WTC11 (cell line): ENCODE results near the gene MCEE. TPM values are rescaled to one million over a fixed set of nuclear protein-coding genes. Genes with fewer than 3 reads are reported as not detected.

ENCODE experiments used
- ATAC-seq: fragments of 200-7000 bp; cut with Tn5 transposase; 2 replicates; pipeline ENCODE4 v1.10.0; 2021; ENCODE audit warnings: mild to moderate bottlenecking, moderate library complexity
- CTCF ChIA-PET: fragments of 300-600 bp; sonication (Branson Sonifier 250); formaldehyde crosslinking; loops from one replicate; lab custom pipeline; 2021; ENCODE audit warnings: antibody characterized with exemption; lab: Charles Lee
- POLR2A ChIA-PET: fragments of 350-600 bp; sonication (Branson Sonifier 250); formaldehyde crosslinking; loops from one replicate; lab custom pipeline; 2021; ENCODE audit warnings: antibody characterized with exemption; lab: Charles Lee
- DNase-seq: peaks from one replicate; pipeline ENCODE4 v3.0.0; 2021; ENCODE audit warnings: low spot score
- H3K27ac Mint-ChIP-seq: 2 replicates; pipeline ENCODE4 v1.8.0; 2021; ENCODE audit warnings: mixed read lengths
- H3K27me3 Mint-ChIP-seq: 2 replicates; pipeline ENCODE4 v1.8.0; 2021; ENCODE audit warnings: low read depth, mild to moderate bottlenecking, moderate library complexity, mixed read lengths
- H3K36me3 Mint-ChIP-seq: 2 replicates; pipeline ENCODE4 v1.8.0; 2021; ENCODE audit warnings: mixed read lengths
- H3K4me1 Mint-ChIP-seq: 2 replicates; pipeline ENCODE4 v1.8.0; 2022; ENCODE audit warnings: mixed read lengths
- H3K4me3 Mint-ChIP-seq: 2 replicates; pipeline ENCODE4 v1.8.0; 2021; ENCODE audit warnings: mild to moderate bottlenecking, moderate library complexity, mixed read lengths
- H3K9me3 Mint-ChIP-seq: 2 replicates; pipeline ENCODE4 v1.8.0; 2021; ENCODE audit warnings: mixed read lengths
- CREB1 ChIP-seq: sonication (generic); formaldehyde crosslinking; IDR thresholded peaks from 2 replicates; pipeline ENCODE4 v1.8.0; 2023; ENCODE audit warnings: mild to moderate bottlenecking, missing genetic modification reagents
- GABPB1 ChIP-seq: sonication (generic); formaldehyde crosslinking; IDR thresholded peaks from 2 replicates; pipeline ENCODE4 v1.8.1; 2023; ENCODE audit warnings: mild to moderate bottlenecking, missing genetic modification reagents
- IRF2 ChIP-seq: sonication (generic); formaldehyde crosslinking; IDR thresholded peaks from 2 replicates; pipeline ENCODE4 v1.8.0; 2022; ENCODE audit warnings: low read depth, missing genetic modification reagents, borderline replicate concordance
- JAZF1 ChIP-seq: fragments of 250-450 bp; sonication (Bioruptor Pico); IDR thresholded peaks from 2 replicates; pipeline ENCODE4 v1.9.0; 2021; ENCODE audit warnings: moderate library complexity, mild to moderate bottlenecking, inconsistent platforms
- MYBL2 ChIP-seq: sonication (generic); formaldehyde crosslinking; IDR thresholded peaks from 2 replicates; pipeline ENCODE4 v1.8.1; 2023; ENCODE audit warnings: mild to moderate bottlenecking, moderate library complexity, missing genetic modification reagents
- NFYB ChIP-seq: sonication (generic); formaldehyde crosslinking; conservative IDR thresholded peaks from 2 replicates; pipeline ENCODE4 v1.8.0; 2022; ENCODE audit warnings: low read depth, missing genetic modification reagents
- NR1H2 ChIP-seq: sonication (generic); formaldehyde crosslinking; IDR thresholded peaks from 2 replicates; pipeline ENCODE4 v1.9.0; 2021; ENCODE audit warnings: mild to moderate bottlenecking, moderate library complexity, missing genetic modification reagents
- NR2C2 ChIP-seq: sonication (generic); formaldehyde crosslinking; IDR thresholded peaks from 2 replicates; pipeline ENCODE4 v1.8.0; 2022; ENCODE audit warnings: mild to moderate bottlenecking, missing genetic modification reagents
- OVOL2 ChIP-seq: fragments of 250-450 bp; sonication (Bioruptor Pico); IDR thresholded peaks from 2 replicates; pipeline ENCODE4 v1.9.0; 2021; ENCODE audit warnings: mild to moderate bottlenecking, borderline replicate concordance
- PRRX2 ChIP-seq: fragments of 250-450 bp; sonication (Bioruptor Pico); IDR thresholded peaks from 2 replicates; pipeline ENCODE4 v1.8.0; 2021; ENCODE audit warnings: mild to moderate bottlenecking
- SMAD4 ChIP-seq: sonication (generic); formaldehyde crosslinking; IDR thresholded peaks from 2 replicates; pipeline ENCODE4 v1.8.0; 2022; ENCODE audit warnings: mild to moderate bottlenecking, missing genetic modification reagents
- TEAD1 ChIP-seq: sonication (generic); formaldehyde crosslinking; IDR thresholded peaks from 2 replicates; pipeline ENCODE4 v1.8.0; 2022; ENCODE audit warnings: mild to moderate bottlenecking, missing genetic modification reagents
- TEAD4 ChIP-seq: sonication (generic); formaldehyde crosslinking; IDR thresholded peaks from 2 replicates; pipeline ENCODE4 v1.8.0; 2022; ENCODE audit warnings: mild to moderate bottlenecking, missing genetic modification reagents
- TP53 ChIP-seq: sonication (generic); formaldehyde crosslinking; IDR thresholded peaks from 2 replicates; pipeline ENCODE4 v1.8.1; 2023; ENCODE audit warnings: mild to moderate bottlenecking, missing genetic modification reagents
- ZNF121 ChIP-seq: sonication (generic); formaldehyde crosslinking; IDR thresholded peaks from 2 replicates; pipeline ENCODE4 v1.8.0; 2023; ENCODE audit warnings: missing genetic modification reagents
- ZNF263 ChIP-seq: sonication (generic); formaldehyde crosslinking; IDR thresholded peaks from 2 replicates; pipeline ENCODE4 v1.8.1; 2022; ENCODE audit warnings: low read depth, mild to moderate bottlenecking, moderate library complexity, missing genetic modification reagents
- ZNF317 ChIP-seq: sonication (generic); formaldehyde crosslinking; IDR thresholded peaks from 2 replicates; pipeline ENCODE4 v1.8.1; 2023; ENCODE audit warnings: low read depth, mild to moderate bottlenecking, moderate library complexity, missing genetic modification reagents, borderline replicate concordance
- total RNA-seq: library from RNA; stranded (reverse); gene quantifications from 3 replicates; pipeline ENCODE4 v1.2.3, GENCODE V29; 2021
- TF ChIP-seq, protein P1 (sequence below): sonication (generic); formaldehyde crosslinking; IDR thresholded peaks from 2 replicates; pipeline ENCODE4 v1.8.1; 2022; ENCODE audit warnings: mild to moderate bottlenecking, missing genetic modification reagents, moderate library complexity, borderline replicate concordance
- TF ChIP-seq, protein P2 (sequence below): sonication (generic); formaldehyde crosslinking; IDR thresholded peaks from 2 replicates; pipeline ENCODE4 v1.8.0; 2023; ENCODE audit warnings: missing genetic modification reagents
- TF ChIP-seq, protein P3 (sequence below): sonication (generic); formaldehyde crosslinking; IDR thresholded peaks from 2 replicates; pipeline ENCODE4 v1.8.0; 2022; ENCODE audit warnings: mild to moderate bottlenecking, missing genetic modification reagents
- TF ChIP-seq, protein P4 (sequence below): sonication (generic); formaldehyde crosslinking; IDR thresholded peaks from 2 replicates; pipeline ENCODE4 v1.8.1; 2022; ENCODE audit warnings: mild to moderate bottlenecking, moderate library complexity, missing genetic modification reagents
- TF ChIP-seq, protein P5 (sequence below): sonication (generic); formaldehyde crosslinking; conservative IDR thresholded peaks from 2 replicates; pipeline ENCODE4 v1.8.1; 2022; ENCODE audit warnings: mild to moderate bottlenecking, missing genetic modification reagents
- TF ChIP-seq, protein P6 (sequence below): fragments of 250-450 bp; sonication (Bioruptor Pico); IDR thresholded peaks from 2 replicates; pipeline ENCODE4 v2.1.2; 2022; ENCODE audit warnings: mild to moderate bottlenecking, moderate library complexity
- TF ChIP-seq, protein P7 (sequence below): fragments of 250-450 bp; sonication (Bioruptor Pico); conservative IDR thresholded peaks from 2 replicates; pipeline ENCODE4 v1.9.0; 2021; ENCODE audit warnings: mild to moderate bottlenecking
- TF ChIP-seq, protein P8 (sequence below): sonication (generic); formaldehyde crosslinking; IDR thresholded peaks from 2 replicates; pipeline ENCODE4 v1.8.1; 2023; ENCODE audit warnings: mild to moderate bottlenecking, missing genetic modification reagents, moderate library complexity
- TF ChIP-seq, protein P9 (sequence below): sonication (generic); formaldehyde crosslinking; IDR thresholded peaks from 2 replicates; pipeline ENCODE4 v1.8.1; 2023; ENCODE audit warnings: mild to moderate bottlenecking, moderate library complexity, missing genetic modification reagents

The MCEE gene
- total RNA-seq, 1 experiment from 2014 or later: 18.7 TPM

DNA sequence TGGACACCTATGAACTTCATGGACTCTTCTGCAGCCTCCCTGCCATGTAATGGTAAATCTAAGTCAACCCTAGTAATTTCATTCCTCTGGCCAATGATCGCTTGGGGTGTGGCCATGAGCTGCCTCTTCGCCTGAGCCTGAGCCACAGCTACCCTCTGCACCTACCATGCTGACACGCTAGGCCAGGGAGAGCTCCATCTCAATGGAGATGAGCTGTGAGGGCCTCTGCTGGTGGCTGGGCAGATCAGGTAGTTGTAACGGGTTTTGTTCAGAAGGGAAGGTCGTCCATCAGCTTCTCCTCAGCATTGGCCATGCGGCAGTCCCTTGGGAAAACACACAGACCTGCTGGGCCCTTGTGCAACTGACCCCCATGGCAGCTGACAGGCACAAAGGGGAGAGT is 24.8 kb upstream of the MCEE start (continued):
- no peak for TF ChIP-seq TEAD1 (CRISPR knock-in tag)
- no peak for TF ChIP-seq NFYB
- TF ChIP-seq NR2C2: no peak
- TF ChIP-seq, protein P1, sequence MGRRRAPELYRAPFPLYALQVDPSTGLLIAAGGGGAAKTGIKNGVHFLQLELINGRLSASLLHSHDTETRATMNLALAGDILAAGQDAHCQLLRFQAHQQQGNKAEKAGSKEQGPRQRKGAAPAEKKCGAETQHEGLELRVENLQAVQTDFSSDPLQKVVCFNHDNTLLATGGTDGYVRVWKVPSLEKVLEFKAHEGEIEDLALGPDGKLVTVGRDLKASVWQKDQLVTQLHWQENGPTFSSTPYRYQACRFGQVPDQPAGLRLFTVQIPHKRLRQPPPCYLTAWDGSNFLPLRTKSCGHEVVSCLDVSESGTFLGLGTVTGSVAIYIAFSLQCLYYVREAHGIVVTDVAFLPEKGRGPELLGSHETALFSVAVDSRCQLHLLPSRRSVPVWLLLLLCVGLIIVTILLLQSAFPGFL (CRISPR knock-in tag): no peak
- no peak for TF ChIP-seq SMAD4 (CRISPR knock-in tag)
- TF ChIP-seq TEAD4: no peak
- TF ChIP-seq, protein P2, sequence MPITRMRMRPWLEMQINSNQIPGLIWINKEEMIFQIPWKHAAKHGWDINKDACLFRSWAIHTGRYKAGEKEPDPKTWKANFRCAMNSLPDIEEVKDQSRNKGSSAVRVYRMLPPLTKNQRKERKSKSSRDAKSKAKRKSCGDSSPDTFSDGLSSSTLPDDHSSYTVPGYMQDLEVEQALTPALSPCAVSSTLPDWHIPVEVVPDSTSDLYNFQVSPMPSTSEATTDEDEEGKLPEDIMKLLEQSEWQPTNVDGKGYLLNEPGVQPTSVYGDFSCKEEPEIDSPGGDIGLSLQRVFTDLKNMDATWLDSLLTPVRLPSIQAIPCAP (CRISPR knock-in tag): no peak
- TF ChIP-seq, protein P3, sequence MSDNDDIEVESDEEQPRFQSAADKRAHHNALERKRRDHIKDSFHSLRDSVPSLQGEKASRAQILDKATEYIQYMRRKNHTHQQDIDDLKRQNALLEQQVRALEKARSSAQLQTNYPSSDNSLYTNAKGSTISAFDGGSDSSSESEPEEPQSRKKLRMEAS (CRISPR knock-in tag): no peak

DNA sequence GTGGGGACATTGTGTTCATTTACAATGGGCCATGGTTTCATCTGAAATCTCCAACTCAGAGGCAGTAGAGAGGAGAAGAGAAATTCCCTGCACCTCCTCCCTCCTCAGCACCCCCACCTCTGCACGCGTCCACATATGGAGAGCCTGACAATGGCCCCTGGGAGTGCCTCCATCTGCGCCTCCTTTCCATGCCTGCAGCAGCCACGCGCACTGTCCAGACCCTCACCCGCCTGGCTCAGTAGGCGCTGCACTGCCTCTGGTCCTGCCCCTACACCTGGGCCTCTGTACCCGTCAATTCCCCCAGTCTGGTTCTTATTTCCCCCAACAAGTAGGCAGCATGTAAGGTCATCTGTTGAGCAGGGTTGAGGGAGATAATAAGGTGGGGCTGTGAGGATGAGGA is 24.2 kb upstream of the MCEE start:
- Mint-ChIP-seq H3K27me3 (no peaks in the 10 kb centered on the region; the same call in 1 of the 2 replicates), H3K27ac (no peak overlapping the region), H3K4me3 (no peak overlapping the region), H3K4me1 (peaks cover 14% of the 10 kb centered on the region), H3K9me3 (no peaks in the 10 kb centered on the region), H3K36me3 (peaks cover 9% of the 10 kb centered on the region)
- DNase-seq: no peak
- ChIA-PET POLR2A (interaction anchor here (0.5 kb wide), 1 partner anchor 263 kb away, joined by 5 read pairs; no protein-coding TSS in a partner anchor), CTCF (interaction anchor here (0.6 to 3.2 kb wide), 24 partner anchors 10 to 362 kb away, joined by 3 to 35 read pairs (median 4); partner anchors contain the start of genes MCEE, MPHOSPH10, NAGK and PAIP2B)
- ATAC-seq: no peak
- TF ChIP-seq OVOL2 (CRISPR knock-in tag): no peak
- TF ChIP-seq, protein P4, sequence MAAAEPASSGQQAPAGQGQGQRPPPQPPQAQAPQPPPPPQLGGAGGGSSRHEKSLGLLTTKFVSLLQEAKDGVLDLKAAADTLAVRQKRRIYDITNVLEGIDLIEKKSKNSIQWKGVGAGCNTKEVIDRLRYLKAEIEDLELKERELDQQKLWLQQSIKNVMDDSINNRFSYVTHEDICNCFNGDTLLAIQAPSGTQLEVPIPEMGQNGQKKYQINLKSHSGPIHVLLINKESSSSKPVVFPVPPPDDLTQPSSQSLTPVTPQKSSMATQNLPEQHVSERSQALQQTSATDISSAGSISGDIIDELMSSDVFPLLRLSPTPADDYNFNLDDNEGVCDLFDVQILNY: no peak
- no peak for TF ChIP-seq GABPB1 (CRISPR knock-in tag)
- TF ChIP-seq, protein P5, sequence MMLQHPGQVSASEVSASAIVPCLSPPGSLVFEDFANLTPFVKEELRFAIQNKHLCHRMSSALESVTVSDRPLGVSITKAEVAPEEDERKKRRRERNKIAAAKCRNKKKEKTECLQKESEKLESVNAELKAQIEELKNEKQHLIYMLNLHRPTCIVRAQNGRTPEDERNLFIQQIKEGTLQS: no peak
- TF ChIP-seq, protein P6, sequence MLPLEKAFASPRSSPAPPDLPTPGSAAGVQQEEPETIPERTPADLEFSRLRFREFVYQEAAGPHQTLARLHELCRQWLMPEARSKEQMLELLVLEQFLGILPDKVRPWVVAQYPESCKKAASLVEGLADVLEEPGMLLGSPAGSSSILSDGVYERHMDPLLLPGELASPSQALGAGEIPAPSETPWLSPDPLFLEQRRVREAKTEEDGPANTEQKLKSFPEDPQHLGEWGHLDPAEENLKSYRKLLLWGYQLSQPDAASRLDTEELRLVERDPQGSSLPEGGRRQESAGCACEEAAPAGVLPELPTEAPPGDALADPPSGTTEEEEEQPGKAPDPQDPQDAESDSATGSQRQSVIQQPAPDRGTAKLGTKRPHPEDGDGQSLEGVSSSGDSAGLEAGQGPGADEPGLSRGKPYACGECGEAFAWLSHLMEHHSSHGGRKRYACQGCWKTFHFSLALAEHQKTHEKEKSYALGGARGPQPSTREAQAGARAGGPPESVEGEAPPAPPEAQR (CRISPR knock-in tag): no peak
- TF ChIP-seq TP53 (CRISPR knock-in tag): no peak
- no peak for TF ChIP-seq ZNF121 (CRISPR knock-in tag)
- no peak for TF ChIP-seq IRF2 (CRISPR knock-in tag)
- TF ChIP-seq, protein P7, sequence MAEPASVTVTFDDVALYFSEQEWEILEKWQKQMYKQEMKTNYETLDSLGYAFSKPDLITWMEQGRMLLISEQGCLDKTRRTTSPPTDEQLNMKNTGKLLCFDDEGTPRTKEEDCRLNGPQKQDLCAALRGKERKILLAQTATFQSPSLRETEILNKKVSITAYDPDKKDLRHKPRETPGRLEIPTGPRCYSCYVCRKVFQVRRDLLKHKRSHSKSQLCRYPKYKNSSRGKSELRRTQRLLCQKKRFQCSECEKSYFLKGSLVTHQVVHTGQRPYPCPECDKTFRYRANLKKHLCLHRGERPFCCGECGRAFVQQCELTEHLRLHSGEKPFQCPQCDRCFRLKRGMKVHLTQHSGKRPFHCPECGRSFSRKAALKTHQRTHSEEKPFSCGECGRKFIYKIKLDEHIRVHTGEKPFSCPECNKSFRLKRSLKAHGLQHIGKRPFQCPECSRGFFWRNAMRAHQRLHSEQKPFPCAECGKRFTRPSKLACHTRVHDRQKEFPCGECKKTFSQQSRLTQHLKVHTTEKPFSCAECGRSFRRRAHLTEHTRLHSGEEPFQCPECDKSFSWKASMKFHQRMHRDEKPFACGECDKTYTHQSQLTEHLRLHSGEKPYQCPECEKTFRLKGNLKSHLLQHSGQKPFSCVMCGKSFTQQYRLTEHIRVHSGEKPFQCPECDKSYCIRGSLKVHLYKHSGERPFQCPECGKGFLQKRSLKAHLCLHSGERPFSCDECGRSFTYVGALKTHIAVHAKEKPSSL (CRISPR knock-in tag): no peak
- TF ChIP-seq, protein P8, sequence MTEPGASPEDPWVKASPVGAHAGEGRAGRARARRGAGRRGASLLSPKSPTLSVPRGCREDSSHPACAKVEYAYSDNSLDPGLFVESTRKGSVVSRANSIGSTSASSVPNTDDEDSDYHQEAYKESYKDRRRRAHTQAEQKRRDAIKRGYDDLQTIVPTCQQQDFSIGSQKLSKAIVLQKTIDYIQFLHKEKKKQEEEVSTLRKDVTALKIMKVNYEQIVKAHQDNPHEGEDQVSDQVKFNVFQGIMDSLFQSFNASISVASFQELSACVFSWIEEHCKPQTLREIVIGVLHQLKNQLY: no peak
- TF ChIP-seq NR1H2: no peak
- TF ChIP-seq, protein P9, sequence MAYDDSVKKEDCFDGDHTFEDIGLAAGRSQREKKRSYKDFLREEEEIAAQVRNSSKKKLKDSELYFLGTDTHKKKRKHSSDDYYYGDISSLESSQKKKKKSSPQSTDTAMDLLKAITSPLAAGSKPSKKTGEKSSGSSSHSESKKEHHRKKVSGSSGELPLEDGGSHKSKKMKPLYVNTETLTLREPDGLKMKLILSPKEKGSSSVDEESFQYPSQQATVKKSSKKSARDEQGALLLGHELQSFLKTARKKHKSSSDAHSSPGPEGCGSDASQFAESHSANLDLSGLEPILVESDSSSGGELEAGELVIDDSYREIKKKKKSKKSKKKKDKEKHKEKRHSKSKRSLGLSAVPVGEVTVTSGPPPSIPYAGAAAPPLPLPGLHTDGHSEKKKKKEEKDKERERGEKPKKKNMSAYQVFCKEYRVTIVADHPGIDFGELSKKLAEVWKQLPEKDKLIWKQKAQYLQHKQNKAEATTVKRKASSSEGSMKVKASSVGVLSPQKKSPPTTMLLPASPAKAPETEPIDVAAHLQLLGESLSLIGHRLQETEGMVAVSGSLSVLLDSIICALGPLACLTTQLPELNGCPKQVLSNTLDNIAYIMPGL: no peak
- no peak for TF ChIP-seq ZNF317 (CRISPR knock-in tag)
- no peak for TF ChIP-seq PRRX2 (CRISPR knock-in tag)
- no peak for TF ChIP-seq ZNF263 (CRISPR knock-in tag)
- TF ChIP-seq JAZF1 (CRISPR knock-in tag): no peak
- no peak for TF ChIP-seq CREB1 (CRISPR knock-in tag)
- TF ChIP-seq MYBL2 (CRISPR knock-in tag): no peak
